Heart right ventricle (tissue), 16 donors: ENCODE results near the gene RNF157. TPM values are rescaled to one million over a fixed set of nuclear protein-coding genes. Genes with fewer than 3 reads are reported as not detected.

ENCODE experiments used
- ATAC-seq, 8 donors: fragments of 200-7000 bp; cut with Tn5 transposase; one replicate each; pipeline ENCODE4 v1.9.1; 2020; ENCODE audit warnings: mild to moderate bottlenecking in 8 of 8, moderate library complexity in 8 of 8, moderate number of reproducible peaks in 1 of 8
- DNase-seq, 2 donors: peaks; one replicate each; pipeline ENCODE4 v3.0.0-alpha.2; 2020
- H3K27ac ChIP-seq, 10 donors: fragments of 200-600 bp; sonication (generic) in 2 of 10; one replicate each; pipeline versions ENCODE4 v1.5.0 to v1.8.0; 2020 to 2022; ENCODE audit warnings: mild to moderate bottlenecking in 3 of 10
- H3K27me3 ChIP-seq, 7 donors: fragments of 200-600 bp; one replicate each; pipeline ENCODE4 v1.8.0; 2021 to 2022; ENCODE audit warnings: mild to moderate bottlenecking in 2 of 7
- H3K36me3 ChIP-seq, 9 donors: fragments of 200-600 bp; sonication (generic) in 1 of 9; one replicate each; pipeline versions ENCODE4 v1.5.0 to v1.8.0; 2020 to 2022; ENCODE audit warnings: mild to moderate bottlenecking in 2 of 9
- H3K4me1 ChIP-seq, 9 donors: fragments of 200-600 bp; sonication (generic) in 1 of 9; one replicate each; pipeline versions ENCODE4 v1.5.0 to v1.8.0; 2020 to 2022; ENCODE audit warnings: mild to moderate bottlenecking in 4 of 9
- H3K4me3 ChIP-seq, 10 donors: fragments of 200-600 bp; sonication (generic) in 2 of 10; one replicate each; pipeline versions ENCODE4 v1.5.0 to v1.8.0; 2020 to 2022; ENCODE audit warnings: mild to moderate bottlenecking in 7 of 10, moderate library complexity in 2 of 10
- H3K9me3 ChIP-seq, 11 donors: fragments of 200-600 bp in 10 of 11; sonication (generic) in 2 of 11; one replicate each; pipeline versions ENCODE4 v1.5.0 to v1.8.0; 2013 to 2022; ENCODE audit warnings: mild to moderate bottlenecking in 2 of 11, control low read depth in 1 of 11, moderate library complexity in 1 of 11
- WGBS, 2 donors: extraction: QIAGEN DNeasy Blood & Tissue Kit; methylation state at CpG; one replicate each; pipeline ENCODE4 v1.1.7; 2013; ENCODE audit warnings: inconsistent platforms in 1 of 2; 5-methylcytosine and 5-hydroxymethylcytosine counted together
- intact Hi-C, 10 donors: fragments of 100-400 bp; cut with DNase I; formaldehyde crosslinking; loops; one replicate each; pipeline versions ENCODE4 v1.11.1 to v1.14.2; 2022
- polyA plus RNA-seq, 2 donors: library from polyadenylated mRNA; stranded (reverse); fragments of 200-250 nt; gene quantifications; one replicate each; pipeline ENCODE4 v1.2.3, GENCODE V29; 2013
- total RNA-seq, 10 donors: library from RNA; stranded (reverse); fragmentation: NEBNext Ultra II Directional in 3 of 10; extraction: Animal tissue kit (Norgen Biotek cat#: 25700) in 3 of 10; gene quantifications; one replicate each; pipeline versions ENCODE4 v1.2.1 to v1.2.4, GENCODE V29; 2021 to 2023
- TF ChIP-seq, protein P1 (sequence below), 9 donors: fragments of 200-600 bp; sonication (generic) in 2 of 9; IDR thresholded peaks; one replicate each; pipeline versions ENCODE4 v1.5.0 to v1.8.0; 2021 to 2022; ENCODE audit warnings: antibody characterized with exemption in 9 of 9, mild to moderate bottlenecking in 5 of 9, moderate library complexity in 1 of 9
- donor health status: Arrhythmogenic right ventricular cardiomyopathy.
- donor health status: ischemic (EF 13 %, LVEDD 7.1; RV severe dilation, severe dysfunction).
- donor health status: healthy with polysubstance abuse.
- donor health status: DM: no; HTN: yes; CAD: no.
- donor health status: DM: no; HTN: no; CAD: no.
- donor health status: ischemic (EF 25% LVEDD 6.9; RV normal size, moderate dysfunction).
- donor health status: ischemic (EF 25% LVEDD 5.7; RV mildly dilated, moderate dysfunction).
- donor health status: healthy.
- donor health status: DM: yes; HTN: yes; CAD: no.
- donor health status: Ischemic cardiomyopathy.
- donor health status: ischemic (EF 35%, LVEDD 5.7; RV mildly dilated, moderate dysfunction).
- donor health status: nonischemic (EF 11% LVEDD 7.7; RV severe dilation, severe dysfunction).
- donor health status: DM: yes; HTN: yes; CAD: no.
- donor health status: PGD.
- donor health status: ischemic (EF 29% LVEDD 5.4; RV normal size, mild dysfunction).
- donor health status: nonischemic (EF 23%, LVEDD 6.1; RV moderate dilation, normal function).

The RNF157 gene
- total and polyA plus RNA-seq, 12 donors = 1.3 to 18.8 (median 3.4) TPM

DNA sequence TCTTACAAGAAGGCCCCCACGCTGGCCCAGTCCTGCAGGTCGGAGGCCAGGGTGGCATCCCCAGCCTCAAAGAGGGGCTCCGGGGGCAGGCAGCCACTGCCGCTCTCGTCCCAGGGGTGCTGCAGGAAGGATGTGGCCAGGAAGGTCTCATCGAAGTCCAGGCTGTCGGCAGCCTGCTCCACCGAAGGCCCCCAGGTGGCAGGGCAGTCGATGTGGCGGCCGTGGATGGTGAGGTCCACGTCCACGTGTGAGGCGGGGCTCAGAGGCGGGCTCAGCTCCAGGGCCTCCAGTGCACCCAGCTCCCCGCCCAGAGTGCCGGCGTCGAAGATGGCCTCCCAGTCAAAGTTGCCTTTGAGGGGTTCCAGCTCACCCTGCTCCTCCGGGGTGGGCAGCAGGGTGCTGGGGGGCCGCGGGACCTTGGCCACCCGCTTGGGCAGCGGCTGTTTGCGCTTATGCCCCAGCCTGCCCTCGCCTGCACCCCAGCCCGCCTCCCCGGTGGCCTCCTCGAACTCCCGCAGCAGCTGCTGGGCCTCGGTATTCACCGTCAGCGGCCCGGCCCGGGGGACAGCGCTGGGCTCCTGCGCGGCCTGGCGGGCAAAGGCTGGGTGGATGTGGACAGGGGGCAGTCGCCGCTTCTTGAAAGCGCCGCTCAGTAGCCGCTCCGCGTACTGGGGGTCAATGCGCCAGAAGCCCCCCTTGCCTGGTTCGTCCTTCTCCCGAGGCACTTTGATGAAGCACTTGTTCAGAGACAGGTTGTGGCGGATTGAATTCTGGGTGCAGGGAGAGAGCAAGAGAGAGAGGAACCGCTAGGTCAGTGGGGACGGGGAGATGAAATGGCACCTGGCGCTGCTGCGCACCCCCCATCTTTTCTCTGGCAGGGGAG lies 102.7 kb downstream of the RNF157 start:
- H3K4me1 ChIP-seq = peaks cover 9 to 57% (median 30%) of the 10 kb centered on the region in 9 donors
- H3K27ac ChIP-seq = no peak overlapping the region
- intact Hi-C loops = no loop called here
- H3K27me3 ChIP-seq = peaks cover 19 to 89% (median 80%) of the 10 kb centered on the region in 7 donors
- TF ChIP-seq, protein P1, sequence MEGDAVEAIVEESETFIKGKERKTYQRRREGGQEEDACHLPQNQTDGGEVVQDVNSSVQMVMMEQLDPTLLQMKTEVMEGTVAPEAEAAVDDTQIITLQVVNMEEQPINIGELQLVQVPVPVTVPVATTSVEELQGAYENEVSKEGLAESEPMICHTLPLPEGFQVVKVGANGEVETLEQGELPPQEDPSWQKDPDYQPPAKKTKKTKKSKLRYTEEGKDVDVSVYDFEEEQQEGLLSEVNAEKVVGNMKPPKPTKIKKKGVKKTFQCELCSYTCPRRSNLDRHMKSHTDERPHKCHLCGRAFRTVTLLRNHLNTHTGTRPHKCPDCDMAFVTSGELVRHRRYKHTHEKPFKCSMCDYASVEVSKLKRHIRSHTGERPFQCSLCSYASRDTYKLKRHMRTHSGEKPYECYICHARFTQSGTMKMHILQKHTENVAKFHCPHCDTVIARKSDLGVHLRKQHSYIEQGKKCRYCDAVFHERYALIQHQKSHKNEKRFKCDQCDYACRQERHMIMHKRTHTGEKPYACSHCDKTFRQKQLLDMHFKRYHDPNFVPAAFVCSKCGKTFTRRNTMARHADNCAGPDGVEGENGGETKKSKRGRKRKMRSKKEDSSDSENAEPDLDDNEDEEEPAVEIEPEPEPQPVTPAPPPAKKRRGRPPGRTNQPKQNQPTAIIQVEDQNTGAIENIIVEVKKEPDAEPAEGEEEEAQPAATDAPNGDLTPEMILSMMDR (IDR thresholded peaks at IDR 0.05) = no peak
- H3K9me3 ChIP-seq = no peaks in the 10 kb centered on the region
- DNase-seq (no peak), ATAC-seq (peak in 1 of 8 donors; percentile 4)
- 27 to 30% methylated on average over 51 to 54 of the region's 54 CpGs for WGBS, 2 donors
- H3K4me3 ChIP-seq = no peak overlapping the region
- no peaks in the 10 kb centered on the region for H3K36me3 ChIP-seq

DNA sequence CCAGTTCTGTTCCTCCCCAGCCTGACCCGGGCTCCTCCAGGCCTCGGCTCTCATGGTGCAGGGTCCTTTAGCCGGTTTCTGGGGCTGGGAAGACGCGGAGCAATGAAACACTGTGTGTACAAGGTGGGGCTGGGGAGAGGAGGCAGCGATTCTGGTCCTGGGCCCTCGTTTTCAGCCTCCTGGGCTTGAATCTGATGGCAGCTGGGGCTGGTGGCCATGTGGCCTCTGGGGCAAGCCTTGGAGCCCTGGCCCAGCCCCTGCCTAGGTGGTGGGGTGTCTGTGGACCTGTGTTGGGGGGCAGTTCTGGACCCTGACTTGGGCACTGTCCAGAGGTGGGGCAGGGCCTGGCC lies 103.3 kb downstream of the RNF157 start:
- intact Hi-C loops = no loop called here
- H3K9me3 ChIP-seq = no peaks in the 10 kb centered on the region
- H3K27me3 ChIP-seq = peaks cover 19 to 95% (median 86%) of the 10 kb centered on the region in 7 donors
- 36 to 45% methylated on average over 7 of the region's 7 CpGs for WGBS, 2 donors
- H3K4me1 ChIP-seq = peaks cover 9 to 57% (median 32%) of the 10 kb centered on the region in 9 donors
- H3K27ac ChIP-seq = no peak overlapping the region
- DNase-seq = no peak
- ATAC-seq = no peak
- TF ChIP-seq, protein P1 (IDR thresholded peaks at IDR 0.05) = no peak
- H3K36me3 ChIP-seq = no peaks in the 10 kb centered on the region
- no peak overlapping the region for H3K4me3 ChIP-seq

DNA sequence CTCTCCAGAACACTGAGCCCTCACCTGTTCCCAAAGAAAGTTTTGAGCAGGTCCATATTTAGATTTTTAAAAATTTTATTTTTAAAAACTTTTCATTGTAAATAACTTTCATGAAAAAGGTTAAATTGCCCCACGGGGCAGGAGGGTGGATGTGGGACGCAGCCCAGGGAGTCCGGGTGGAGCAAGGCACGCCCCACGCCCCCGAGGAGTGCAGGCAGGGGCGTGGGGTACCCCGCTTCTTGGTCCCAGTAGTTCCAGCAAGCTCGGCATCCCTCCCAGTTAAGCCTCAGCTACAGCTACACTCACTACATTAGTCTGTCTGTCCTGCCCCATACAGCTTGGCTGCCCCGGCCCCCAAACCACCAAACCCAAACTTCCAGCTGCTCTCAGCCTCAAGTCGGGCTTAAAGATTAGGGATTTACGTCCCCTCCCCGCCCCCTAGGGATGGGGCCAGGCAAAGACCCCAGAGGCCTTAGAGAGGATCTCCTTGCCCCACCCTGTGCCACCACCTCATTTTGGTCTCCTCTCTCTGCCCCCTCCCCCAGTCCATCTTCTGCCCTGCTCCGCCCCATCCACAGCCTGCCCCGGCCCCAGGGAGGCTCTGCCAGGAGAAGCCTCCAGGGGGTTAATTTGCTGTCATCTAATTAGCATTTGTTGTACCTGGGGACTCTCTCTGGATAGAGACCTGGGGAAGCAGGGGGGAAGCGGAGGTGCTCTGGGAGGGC lies 103.9 kb downstream of the RNF157 start:
- Histone ChIP-seq H3K36me3 (no peaks in the 10 kb centered on the region), H3K9me3 (no peaks in the 10 kb centered on the region), H3K4me3 (no peak overlapping the region), H3K4me1 (peaks cover 9 to 51% (median 30%) of the 10 kb centered on the region in 9 donors), H3K27me3 (peaks cover 19 to 98% (median 91%) of the 10 kb centered on the region in 7 donors), H3K27ac (no peak overlapping the region)
- DNase-seq = no peak
- no peak for ATAC-seq
- TF ChIP-seq, protein P1 (IDR thresholded peaks at IDR 0.05) = no peak
- 65 to 69% methylated on average over 16 of the region's 16 CpGs for WGBS, 2 donors
- intact Hi-C loops = no loop called here

DNA sequence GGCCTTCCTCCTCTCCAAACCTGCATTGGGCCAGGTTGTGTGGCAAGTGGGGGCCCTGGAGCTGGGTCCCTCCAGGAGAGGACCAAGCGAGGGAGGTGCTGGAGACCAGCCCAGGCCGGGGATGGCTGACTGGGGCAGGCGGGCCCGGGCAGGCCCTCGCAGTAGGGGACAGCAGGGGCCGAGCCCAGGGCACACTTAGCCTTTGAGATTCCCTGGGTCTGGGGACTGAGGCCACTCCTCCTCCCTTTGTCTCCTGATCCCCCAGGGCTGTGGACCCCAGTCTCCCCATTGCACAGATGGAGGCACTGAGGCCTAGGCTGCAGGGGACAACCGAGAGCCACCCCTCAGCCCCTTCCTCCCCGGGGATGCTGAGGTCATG lies 104.5 kb downstream of the RNF157 start:
- ATAC-seq = no peak
- intact Hi-C loops = no loop called here
- H3K27ac ChIP-seq = no peak overlapping the region
- DNase-seq = no peak
- TF ChIP-seq, protein P1 (IDR thresholded peaks at IDR 0.05) = no peak
- no peaks in the 10 kb centered on the region for H3K9me3 ChIP-seq
- WGBS, 2 donors = 59 to 62% methylated on average over 8 of the region's 8 CpGs
- H3K36me3 ChIP-seq = no peaks in the 10 kb centered on the region
- H3K4me3 ChIP-seq = no peak overlapping the region
- peaks cover 19 to 100% (median 97%) of the 10 kb centered on the region in 7 donors for H3K27me3 ChIP-seq
- H3K4me1 ChIP-seq = peaks cover 5 to 45% (median 24%) of the 10 kb centered on the region in 9 donors
